HG03457 (cell line): ENCODE measurements around the gene TMTC1.
"Not testable (repeated sequence)": the region's sequence is repeated elsewhere in the genome, so short reads cannot be mapped to it uniquely, and the experiment has no call there.

Experiments
- ATAC-seq: cut with Tn5 transposase; IDR thresholded peaks from one replicate; pipeline ENCODE4 v1.9.1; 2021; ENCODE audit warnings: moderate number of reproducible peaks; ENCODE audit not compliant: unreplicated experiment

TMTC1 gene

GRCh38 chr12:29580971-29581370, 202.8 kb downstream of the TMTC1 start:
- ATAC-seq = no peak

- no peak for ATAC-seq
Measured at GRCh38 chr12:29578731-29579130, 205.0 kb downstream of the TMTC1 start.

- ATAC-seq = no peak
Measured at GRCh38 chr12:29578070-29578469, 205.7 kb downstream of the TMTC1 start.

GRCh38 chr12:29574500-29574899, 209.2 kb downstream of the TMTC1 start:
- ATAC-seq = no peak

GRCh38 chr12:29572938-29573337, 210.8 kb downstream of the TMTC1 start:
- ATAC-seq = no peak

GRCh38 chr12:29572464-29572863, 211.3 kb downstream of the TMTC1 start:
- ATAC-seq = no peak

- no peak for ATAC-seq
Measured at GRCh38 chr12:29569132-29569757, 214.5 kb downstream of the TMTC1 start.

- no peak for ATAC-seq
Measured at GRCh38 chr12:29566441-29566840, 217.3 kb downstream of the TMTC1 start.

- no peak for ATAC-seq
Measured at GRCh38 chr12:29565727-29566126, 218.0 kb downstream of the TMTC1 start.

- no peak for ATAC-seq
Measured at GRCh38 chr12:29564925-29565324, 218.8 kb downstream of the TMTC1 start.

GRCh38 chr12:29563636-29564035, 220.1 kb downstream of the TMTC1 start:
- no peak for ATAC-seq

- no peak for ATAC-seq
Measured at GRCh38 chr12:29563071-29563470, 220.7 kb downstream of the TMTC1 start.

- ATAC-seq = no peak
Measured at GRCh38 chr12:29562110-29562804, 221.5 kb downstream of the TMTC1 start.

GRCh38 chr12:29561664-29562071, 222.1 kb downstream of the TMTC1 start:
- no peak for ATAC-seq

- no peak for ATAC-seq
Measured at GRCh38 chr12:29559198-29559597, 224.5 kb downstream of the TMTC1 start.

GRCh38 chr12:29556363-29556762, 227.4 kb downstream of the TMTC1 start:
- ATAC-seq = no peak

GRCh38 chr12:29555451-29555850, 228.3 kb downstream of the TMTC1 start:
- not testable (repeated sequence) for ATAC-seq

GRCh38 chr12:29552994-29553748, 230.6 kb downstream of the TMTC1 start:
- ATAC-seq = no peak

GRCh38 chr12:29552324-29552927, 231.3 kb downstream of the TMTC1 start:
- no peak for ATAC-seq

GRCh38 chr12:29551812-29552211, 231.9 kb downstream of the TMTC1 start:
- ATAC-seq = no peak

- no peak for ATAC-seq
Measured at GRCh38 chr12:29547864-29548263, 235.9 kb downstream of the TMTC1 start.
